GM12801 (cell line): ENCODE data around the gene OR4D2.

Source experiments
- TF ChIP-seq, protein P1 (sequence below): IDR thresholded peaks from one replicate; pipeline ENCODE4 v1.5.1; 2011; ENCODE audit warnings: control low read depth; ENCODE audit not compliant: insufficient read length; ENCODE audit errors: extremely low read depth

Gene OR4D2

DNA sequence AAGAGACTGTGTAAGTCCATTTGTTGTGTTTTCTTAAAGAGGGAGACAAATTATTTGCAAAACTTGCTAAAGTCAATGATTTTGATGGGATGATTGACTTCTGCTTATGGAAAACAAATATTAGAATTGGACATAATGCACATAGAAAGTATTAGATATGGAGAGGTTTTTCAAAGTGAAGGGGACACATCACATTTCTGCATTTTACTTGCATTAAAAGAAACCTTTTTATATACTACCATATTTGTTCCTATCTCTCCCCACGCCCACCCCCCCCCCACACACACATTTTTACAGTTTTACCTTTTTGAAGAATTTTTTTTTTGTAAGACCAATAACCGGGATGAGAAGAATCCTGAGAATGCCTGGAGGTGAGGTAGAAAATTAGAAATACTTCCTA is 8.6 kb upstream of the OR4D2 start:
- TF ChIP-seq, protein P1, sequence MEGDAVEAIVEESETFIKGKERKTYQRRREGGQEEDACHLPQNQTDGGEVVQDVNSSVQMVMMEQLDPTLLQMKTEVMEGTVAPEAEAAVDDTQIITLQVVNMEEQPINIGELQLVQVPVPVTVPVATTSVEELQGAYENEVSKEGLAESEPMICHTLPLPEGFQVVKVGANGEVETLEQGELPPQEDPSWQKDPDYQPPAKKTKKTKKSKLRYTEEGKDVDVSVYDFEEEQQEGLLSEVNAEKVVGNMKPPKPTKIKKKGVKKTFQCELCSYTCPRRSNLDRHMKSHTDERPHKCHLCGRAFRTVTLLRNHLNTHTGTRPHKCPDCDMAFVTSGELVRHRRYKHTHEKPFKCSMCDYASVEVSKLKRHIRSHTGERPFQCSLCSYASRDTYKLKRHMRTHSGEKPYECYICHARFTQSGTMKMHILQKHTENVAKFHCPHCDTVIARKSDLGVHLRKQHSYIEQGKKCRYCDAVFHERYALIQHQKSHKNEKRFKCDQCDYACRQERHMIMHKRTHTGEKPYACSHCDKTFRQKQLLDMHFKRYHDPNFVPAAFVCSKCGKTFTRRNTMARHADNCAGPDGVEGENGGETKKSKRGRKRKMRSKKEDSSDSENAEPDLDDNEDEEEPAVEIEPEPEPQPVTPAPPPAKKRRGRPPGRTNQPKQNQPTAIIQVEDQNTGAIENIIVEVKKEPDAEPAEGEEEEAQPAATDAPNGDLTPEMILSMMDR, result no peak

DNA sequence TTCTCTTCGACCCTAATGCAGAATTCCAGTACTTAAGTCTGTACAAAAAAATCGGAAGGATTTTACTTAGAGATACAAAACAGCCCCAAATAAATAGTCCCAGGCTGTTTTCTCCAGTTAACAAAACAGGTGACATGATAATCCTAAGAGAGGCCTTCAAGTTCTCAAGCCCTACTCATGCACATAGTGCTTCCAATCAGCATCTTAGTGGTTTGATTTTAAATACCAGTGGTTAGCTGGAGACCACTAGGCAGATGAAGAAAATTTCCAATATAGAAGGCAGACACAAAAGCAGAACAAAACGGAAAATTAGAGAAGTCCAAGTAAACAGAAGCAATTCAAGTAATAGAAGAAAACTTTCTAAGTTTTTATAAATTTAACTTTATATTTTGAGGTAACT is 5.2 kb upstream of the OR4D2 start:
- TF ChIP-seq, protein P1, result no peak

DNA sequence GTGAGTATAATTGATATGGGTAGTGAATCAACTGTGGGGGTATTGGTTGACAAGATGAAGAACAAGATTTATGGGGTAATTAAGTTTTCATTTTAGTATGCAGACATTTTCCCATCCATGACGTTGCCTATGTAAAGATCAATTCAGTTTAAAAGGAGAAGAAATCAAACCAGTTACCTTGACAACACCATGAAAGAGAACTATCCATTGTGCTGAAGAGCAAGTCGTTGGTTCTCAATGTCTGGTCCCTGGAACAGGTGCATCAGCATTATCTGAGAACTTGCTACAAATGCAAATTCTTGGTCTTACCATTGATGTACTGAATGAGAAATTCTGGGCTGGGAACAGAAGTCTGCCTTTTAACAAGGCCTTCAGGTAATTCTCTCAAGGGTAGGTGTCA is 801 bp upstream of the OR4D2 start:
- TF ChIP-seq, protein P1, result no peak

DNA sequence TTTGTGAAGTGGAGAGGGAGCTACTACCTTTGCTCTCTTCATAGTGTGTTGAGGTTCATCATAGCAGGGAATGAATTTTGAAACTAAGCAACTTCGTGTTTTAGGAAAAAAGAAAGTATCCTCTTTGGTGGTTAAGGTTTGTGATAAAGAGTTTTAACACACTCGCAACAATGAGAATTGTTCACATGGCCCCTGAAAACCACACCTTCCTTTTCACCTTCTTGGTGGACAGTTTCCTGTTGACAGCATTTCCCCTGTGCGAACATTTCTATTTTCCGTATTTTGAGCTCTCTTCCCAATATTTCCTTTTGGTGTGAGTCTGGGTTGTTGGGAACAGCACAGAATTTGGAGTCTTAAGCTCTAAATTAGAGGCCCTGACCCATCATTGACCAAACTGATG is 3.8 kb downstream of the OR4D2 start:
- TF ChIP-seq, protein P1, result no peak

DNA sequence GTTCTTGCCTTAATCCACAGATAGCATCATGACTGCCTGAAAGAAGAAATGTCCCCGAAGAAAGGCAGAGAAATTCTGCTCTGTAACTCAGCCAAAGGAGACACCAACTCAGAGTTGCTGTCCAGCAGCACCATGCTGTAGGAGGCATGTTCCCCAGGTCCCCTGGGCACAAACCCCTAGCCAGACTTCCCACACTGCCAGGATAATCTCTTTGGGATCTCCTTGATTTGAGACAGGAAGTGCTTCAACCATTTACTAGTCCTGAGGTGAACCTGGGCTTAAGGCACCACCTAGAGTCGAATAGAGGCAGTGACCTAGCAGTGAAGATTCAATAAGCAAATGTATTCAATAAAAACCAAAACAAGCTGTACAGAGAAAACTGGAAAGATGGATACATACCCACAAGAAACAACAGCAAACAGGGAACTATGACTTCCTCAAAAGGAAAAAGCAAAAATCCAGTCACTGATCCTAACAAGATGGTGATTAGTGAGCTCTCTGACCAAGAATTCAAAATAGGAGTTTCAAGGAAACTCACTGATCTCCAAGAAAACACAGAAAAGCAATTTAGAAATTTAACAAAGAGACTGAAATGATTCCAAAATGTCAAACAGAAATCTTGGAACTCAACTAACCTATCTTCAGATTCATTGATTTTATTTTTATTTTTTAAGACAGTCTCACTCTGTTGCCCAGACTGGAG is 5.7 kb downstream of the OR4D2 start:
- TF ChIP-seq, protein P1, result no peak

DNA sequence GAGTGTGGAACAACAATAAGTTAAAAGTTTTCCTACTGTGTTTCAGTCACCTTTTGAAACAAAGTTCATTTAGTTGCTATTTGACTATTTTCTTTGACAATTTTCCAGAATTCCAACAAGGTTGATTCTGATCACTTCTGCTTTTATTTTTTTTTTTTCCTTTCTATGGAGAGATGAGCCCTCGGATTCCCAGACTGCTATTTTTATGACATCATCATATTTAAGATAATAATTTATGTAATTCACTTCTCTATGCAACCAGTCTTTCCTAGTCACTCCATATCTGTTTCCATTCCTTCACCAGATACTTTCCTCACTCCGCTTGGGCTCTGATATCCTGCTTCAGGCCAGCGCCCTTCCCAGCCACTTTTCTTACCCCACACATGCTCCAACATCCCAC is 8.1 kb downstream of the OR4D2 start:
- TF ChIP-seq, protein P1, result no peak

DNA sequence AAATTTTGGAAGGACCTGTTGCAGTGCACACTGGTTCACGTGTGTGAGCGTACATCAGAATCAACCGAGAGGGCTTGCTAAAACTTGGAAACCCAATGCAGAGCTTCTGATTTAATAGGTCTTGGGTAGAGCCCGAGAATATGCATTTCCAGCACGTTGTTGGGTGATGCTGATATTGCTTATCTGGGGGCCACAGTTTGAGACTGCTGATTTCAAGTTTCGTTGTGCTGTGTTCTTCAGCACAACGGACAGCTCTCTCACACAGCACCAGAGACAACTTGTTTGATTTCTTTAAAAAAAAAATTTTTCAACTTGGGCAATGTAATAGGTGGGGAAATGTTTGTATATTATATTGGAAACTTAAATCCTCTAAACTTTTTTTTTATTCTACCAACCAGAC is 9.4 kb downstream of the OR4D2 start:
- TF ChIP-seq, protein P1, result no peak
